IPS DF 6.9 (cell line): Measurements from ENCODE around the gene CHST11.

Experiments used
- DNase-seq: peaks from one replicate; pipeline ENCODE4 v3.0.0-alpha.2; 2013; ENCODE audit warnings: low read depth, low spot score
- H3K27ac ChIP-seq: one replicate; pipeline ENCODE4 v1.5.1; 2013; ENCODE audit warnings: low read length, control low read depth
- H3K27me3 ChIP-seq: 2 replicates; pipeline ENCODE4 v1.6.1; 2013; ENCODE audit warnings: mild to moderate bottlenecking, low read length; ENCODE audit not compliant: control insufficient read depth, insufficient read depth
- H3K36me3 ChIP-seq: 2 replicates; pipeline ENCODE4 v1.6.1; 2013; ENCODE audit warnings: low read length; ENCODE audit not compliant: control insufficient read depth, insufficient read depth
- H3K4me1 ChIP-seq: 2 replicates; pipeline ENCODE4 v1.6.1; 2013; ENCODE audit warnings: low read length; ENCODE audit not compliant: control insufficient read depth, insufficient read depth
- H3K4me3 ChIP-seq: 2 replicates; pipeline ENCODE4 v1.5.1; 2013; ENCODE audit warnings: mild to moderate bottlenecking, low read length
- H3K9me3 ChIP-seq: 2 replicates; pipeline ENCODE4 v1.6.1; 2013; ENCODE audit warnings: low read length, inconsistent platforms; ENCODE audit not compliant: control insufficient read depth, insufficient read depth
- WGBS: extraction: QIAGEN DNeasy Blood & Tissue Kit; methylation state at CpG from one replicate; pipeline ENCODE4 v1.1.7; 2013; ENCODE audit warnings: mixed read lengths, missing lambda C conversion rate; ENCODE audit not compliant: insufficient read length, insufficient coverage; 5-methylcytosine and 5-hydroxymethylcytosine counted together

CHST11 gene

GRCh38 chr12:104416136-104416535 is 40.6 kb upstream of the CHST11 start:
- no peak overlapping the region for H3K27ac ChIP-seq

GRCh38 chr12:104416585-104416984 is 40.2 kb upstream of the CHST11 start:
- H3K27ac ChIP-seq, result no peak overlapping the region
- no peak overlapping the region for H3K4me3 ChIP-seq
- H3K4me1 ChIP-seq, result peaks cover 3% of the 10 kb centered on the region; the same call in 1 of the 2 replicates
- no peak for DNase-seq
- H3K9me3 ChIP-seq, result no peaks in the 10 kb centered on the region
- H3K27me3 ChIP-seq, result no peaks in the 10 kb centered on the region; the same call in 1 of the 2 replicates
- no CpG with 5 or more reads among the region's 1 CpG for WGBS
- no peaks in the 10 kb centered on the region for H3K36me3 ChIP-seq

More at GRCh38 chr12:104416136-104416535, 40.6 kb upstream of the CHST11 start:
- no peaks in the 10 kb centered on the region for H3K9me3 ChIP-seq
- H3K27me3 ChIP-seq, result no peaks in the 10 kb centered on the region; the same call in 1 of the 2 replicates
- no CpG with 5 or more reads among the region's 6 CpGs for WGBS
- H3K4me1 ChIP-seq, result peaks cover 3% of the 10 kb centered on the region; the same call in 1 of the 2 replicates
- H3K4me3 ChIP-seq, result no peak overlapping the region
- H3K36me3 ChIP-seq, result no peaks in the 10 kb centered on the region
- no peak for DNase-seq

GRCh38 chr12:104419717-104420116 is 37.0 kb upstream of the CHST11 start:
- H3K4me3 ChIP-seq, result no peak overlapping the region
- peaks cover 1% of the 10 kb centered on the region; the same call in 1 of the 2 replicates for H3K4me1 ChIP-seq
- no peaks in the 10 kb centered on the region; the same call in 1 of the 2 replicates for H3K27me3 ChIP-seq
- DNase-seq, result no peak
- H3K9me3 ChIP-seq, result no peaks in the 10 kb centered on the region
- H3K36me3 ChIP-seq, result no peaks in the 10 kb centered on the region
- no peak overlapping the region for H3K27ac ChIP-seq
- WGBS, result no CpG with 5 or more reads among the region's 2 CpGs

- no peaks in the 10 kb centered on the region for H3K36me3 ChIP-seq
- WGBS, result no CpG with 5 or more reads among the region's 2 CpGs
- H3K9me3 ChIP-seq, result no peaks in the 10 kb centered on the region
- no peak overlapping the region for H3K27ac ChIP-seq
- H3K4me3 ChIP-seq, result no peak overlapping the region
- H3K4me1 ChIP-seq, result no peaks in the 10 kb centered on the region
- H3K27me3 ChIP-seq, result no peaks in the 10 kb centered on the region; the same call in 1 of the 2 replicates
- no peak for DNase-seq
Measured at GRCh38 chr12:104420868-104421267, 35.9 kb upstream of the CHST11 start.

- DNase-seq, result no peak
- H3K27me3 ChIP-seq, result no peaks in the 10 kb centered on the region; the same call in 1 of the 2 replicates
- H3K27ac ChIP-seq, result no peak overlapping the region
- H3K9me3 ChIP-seq, result no peaks in the 10 kb centered on the region
- WGBS, result no CpG with 5 or more reads among the region's 2 CpGs
- H3K4me1 ChIP-seq, result no peaks in the 10 kb centered on the region
- no peak overlapping the region for H3K4me3 ChIP-seq
- H3K36me3 ChIP-seq, result no peaks in the 10 kb centered on the region
Measured at GRCh38 chr12:104421343-104421742, 35.4 kb upstream of the CHST11 start.

GRCh38 chr12:104422441-104422840 is 34.3 kb upstream of the CHST11 start:
- Histone ChIP-seq H3K4me1 (no peaks in the 10 kb centered on the region), H3K27ac (no peak overlapping the region), H3K36me3 (no peaks in the 10 kb centered on the region), H3K9me3 (no peaks in the 10 kb centered on the region), H3K27me3 (no peaks in the 10 kb centered on the region), H3K4me3 (no peak overlapping the region)
- no peak for DNase-seq
- WGBS, result no CpG with 5 or more reads among the region's 1 CpG

- Histone ChIP-seq H3K36me3 (no peaks in the 10 kb centered on the region), H3K27me3 (no peaks in the 10 kb centered on the region), H3K4me3 (no peak overlapping the region), H3K27ac (no peak overlapping the region), H3K9me3 (no peaks in the 10 kb centered on the region), H3K4me1 (no peaks in the 10 kb centered on the region)
- WGBS, result no CpG with 5 or more reads among the region's 3 CpGs
- no peak for DNase-seq
Measured at GRCh38 chr12:104423273-104423672, 33.5 kb upstream of the CHST11 start.

- Histone ChIP-seq H3K4me3 (no peak overlapping the region), H3K27ac (no peak overlapping the region), H3K4me1 (no peaks in the 10 kb centered on the region), H3K36me3 (no peaks in the 10 kb centered on the region), H3K9me3 (no peaks in the 10 kb centered on the region), H3K27me3 (no peaks in the 10 kb centered on the region)
- no peak for DNase-seq
- WGBS, result no CpG with 5 or more reads among the region's 5 CpGs
Measured at GRCh38 chr12:104423809-104424208, 32.9 kb upstream of the CHST11 start.

GRCh38 chr12:104424955-104425354 is 31.8 kb upstream of the CHST11 start:
- Histone ChIP-seq H3K36me3 (no peaks in the 10 kb centered on the region), H3K27me3 (no peaks in the 10 kb centered on the region), H3K9me3 (no peaks in the 10 kb centered on the region), H3K4me1 (no peaks in the 10 kb centered on the region), H3K27ac (no peak overlapping the region), H3K4me3 (no peak overlapping the region)
- no peak for DNase-seq
- WGBS, result no CpG with 5 or more reads among the region's 1 CpG

- Histone ChIP-seq H3K27me3 (no peaks in the 10 kb centered on the region), H3K36me3 (no peaks in the 10 kb centered on the region), H3K4me3 (no peak overlapping the region), H3K27ac (no peak overlapping the region), H3K9me3 (no peaks in the 10 kb centered on the region), H3K4me1 (no peaks in the 10 kb centered on the region)
- DNase-seq, result no peak
- WGBS, result no CpG with 5 or more reads among the region's 4 CpGs
Measured at GRCh38 chr12:104425614-104426013, 31.1 kb upstream of the CHST11 start.

- Histone ChIP-seq H3K36me3 (no peaks in the 10 kb centered on the region), H3K27ac (no peak overlapping the region), H3K4me1 (no peaks in the 10 kb centered on the region), H3K27me3 (no peaks in the 10 kb centered on the region), H3K4me3 (no peak overlapping the region), H3K9me3 (no peaks in the 10 kb centered on the region)
- DNase-seq, result no peak
- no CpG with 5 or more reads among the region's 4 CpGs for WGBS
Measured at GRCh38 chr12:104426926-104427546, 29.7 kb upstream of the CHST11 start.
